Prostate gland (tissue), 2 donors: Measurements from ENCODE around the gene TUFM. TPM values are rescaled to one million over a fixed set of nuclear protein-coding genes. Genes with fewer than 3 reads are reported as not detected.
"Not testable (repeated sequence)": the region's sequence is repeated elsewhere in the genome, so short reads cannot be mapped to it uniquely, and the experiment has no call there.

Source experiments
- DNase-seq: peaks from one replicate; pipeline ENCODE4 v3.0.0-alpha.2; 2019; ENCODE audit warnings: low spot score
- H3K27ac ChIP-seq, 2 donors: fragments of 200-600 bp; sonication (generic); 2 replicates each; pipeline ENCODE4 v1.5.1; 2017 to 2019
- H3K27me3 ChIP-seq: fragments of 200-600 bp; sonication (generic); replicated peaks from 2 replicates; pipeline ENCODE4 v1.5.1; 2019; ENCODE audit not compliant: insufficient read depth
- H3K36me3 ChIP-seq, 2 donors: fragments of 200-600 bp; sonication (generic); 1 replicate in 1 of 2; 2 replicates in 1 of 2; pipeline versions ENCODE4 v1.5.1 to v1.8.1; 2017 to 2019
- H3K4me1 ChIP-seq: fragments of 200-600 bp; sonication (generic); replicated peaks from 2 replicates; pipeline ENCODE4 v1.5.1; 2019
- H3K4me3 ChIP-seq, 2 donors: fragments of 200-600 bp; sonication (generic); 2 replicates each; pipeline ENCODE4 v1.5.1; 2017 to 2019
- H3K9me3 ChIP-seq: fragments of 200-600 bp; sonication (generic); 2 replicates; pipeline ENCODE4 v1.5.1; 2017
- CTCF ChIP-seq, 4 experiments: fragments of 200-600 bp in 2 of 4; fragments of 450-650 bp in 2 of 4; sonication (generic) in 2 of 4; IDR thresholded peaks; 1 replicate in 3 of 4; 2 replicates in 1 of 4; pipeline ENCODE4 v1.5.1; 2016 to 2019; ENCODE audit warnings: antibody characterized with exemption in 4 of 4, mild to moderate bottlenecking in 2 of 4, moderate library complexity in 2 of 4
- POLR2A ChIP-seq: fragments of 450-650 bp; IDR thresholded peaks from one replicate; pipeline ENCODE4 v1.6.1; 2016; ENCODE audit warnings: antibody characterized with exemption, mild to moderate bottlenecking
- POLR2AphosphoS5 ChIP-seq: sonication (generic); formaldehyde crosslinking; IDR thresholded peaks from one replicate; pipeline ENCODE4 v1.6.1; 2017; ENCODE audit warnings: antibody characterized with exemption
- WGBS: methylation state at CpG from one replicate; pipeline ENCODE4 v1.1.5; 2018; 5-methylcytosine and 5-hydroxymethylcytosine counted together
- intact Hi-C: fragments of 100-400 bp; cut with DNase I; formaldehyde crosslinking; loops from one replicate; pipeline ENCODE4 v1.14.2; 2022
- total RNA-seq, 2 donors: library from RNA; depleted of rRNA; stranded (reverse); fragments of >200 nt; gene quantifications; one replicate each; pipeline ENCODE4 v1.1.0, GENCODE V29; 2016

Gene TUFM
- total RNA-seq: 100 to 1,000 TPM; 114 to 151 TPM

- TF ChIP-seq POLR2AphosphoS5: peak; percentile 98
- peak; percentile 35 to 83 (median 58) for TF ChIP-seq CTCF (IDR thresholded peaks at IDR 0.05)
- TF ChIP-seq POLR2A: peak; percentile 54
- Histone ChIP-seq H3K36me3 (peaks cover 10 to 15% of the 10 kb centered on the region in 2 donors), H3K27me3 (no peaks in the 10 kb centered on the region), H3K9me3 (no peaks in the 10 kb centered on the region), H3K4me1 (peaks cover 17% of the 10 kb centered on the region), H3K27ac (peak within 1 kb of the TSS; percentile 80 to 91), H3K4me3 (peak within 1 kb of the TSS; percentile 89 to 93)
- peak; percentile 97 for DNase-seq
- WGBS: under 1% methylated on average over 65 of the region's 73 CpGs
- intact Hi-C loops: loop anchor here (1.0 kb wide), 1 partner anchor 22 kb away; no protein-coding TSS in a partner anchor
Observed at GRCh38 chr16:28846080-28846932, at the start of gene TUFM. TUFM (minus strand) TSS chr16:28846348; CDS start chr16:28846269, 79 bp downstream.

GRCh38 chr16:28895609-28896008 is 49.5 kb upstream of the TUFM start:
- Histone ChIP-seq H3K36me3 (no peaks in the 10 kb centered on the region), H3K4me3 (no peak overlapping the region), H3K4me1 (no peaks in the 10 kb centered on the region), H3K27me3 (no peaks in the 10 kb centered on the region), H3K27ac (no peak overlapping the region), H3K9me3 (no peaks in the 10 kb centered on the region)
- WGBS: 97% methylated on average over 4 of the region's 4 CpGs
- DNase-seq: no peak
- intact Hi-C loops: no loop called here
- TF ChIP-seq CTCF (IDR thresholded peaks at IDR 0.05) (no peak), POLR2AphosphoS5 (no peak), POLR2A (no peak)

- 84% methylated on average over 4 of the region's 4 CpGs for WGBS
- H3K4me1 ChIP-seq: no peaks in the 10 kb centered on the region
- no peak for DNase-seq
- H3K27ac ChIP-seq: no peak overlapping the region
- H3K9me3 ChIP-seq: no peaks in the 10 kb centered on the region
- no peak for TF ChIP-seq CTCF (IDR thresholded peaks at IDR 0.05)
- no peak for TF ChIP-seq POLR2A
- no peak for TF ChIP-seq POLR2AphosphoS5
- no peaks in the 10 kb centered on the region for H3K36me3 ChIP-seq
- no peaks in the 10 kb centered on the region for H3K27me3 ChIP-seq
- no peak overlapping the region for H3K4me3 ChIP-seq
- intact Hi-C loops: no loop called here
Observed at GRCh38 chr16:28893291-28893690, 47.1 kb upstream of the TUFM start.

GRCh38 chr16:28891964-28892890 is 46.1 kb upstream of the TUFM start:
- no peaks in the 10 kb centered on the region for H3K9me3 ChIP-seq
- no peaks in the 10 kb centered on the region for H3K4me1 ChIP-seq
- no peak overlapping the region for H3K4me3 ChIP-seq
- 79% methylated on average over 14 of the region's 14 CpGs for WGBS
- H3K27me3 ChIP-seq: no peaks in the 10 kb centered on the region
- TF ChIP-seq CTCF (IDR thresholded peaks at IDR 0.05): no peak
- TF ChIP-seq POLR2AphosphoS5: no peak
- TF ChIP-seq POLR2A: no peak
- no peaks in the 10 kb centered on the region for H3K36me3 ChIP-seq
- intact Hi-C loops: no loop called here
- H3K27ac ChIP-seq: no peak overlapping the region
- no peak for DNase-seq

- 96% methylated on average over 5 of the region's 5 CpGs for WGBS
- H3K36me3 ChIP-seq, H3K4me1 ChIP-seq, H3K27me3 ChIP-seq, H3K27ac ChIP-seq, H3K4me3 ChIP-seq, DNase-seq, intact Hi-C loops, H3K9me3 ChIP-seq: not testable (repeated sequence)
Observed at GRCh38 chr16:28890355-28890754, 44.2 kb upstream of the TUFM start.
